Liver (tissue), 3 donors: Measurements from ENCODE around the gene CLIC3.

Experiments used
- EGR1 ChIP-seq, 2 donors: IDR thresholded peaks; 2 replicates each; pipeline ENCODE4 v1.6.1; 2016 to 2018; ENCODE audit warnings: antibody characterized with exemption in 2 of 2, low read depth in 2 of 2
- FOXA1 ChIP-seq: IDR thresholded peaks from 2 replicates; pipeline ENCODE4 v1.6.1; 2016; ENCODE audit warnings: antibody characterized with exemption
- FOXA2 ChIP-seq: IDR thresholded peaks from 2 replicates; pipeline ENCODE4 v1.6.1; 2016; ENCODE audit warnings: antibody characterized with exemption
- HNF4A ChIP-seq, 2 donors: conservative IDR thresholded peaks; 2 replicates each; pipeline ENCODE4 v1.6.1; 2016; ENCODE audit warnings: antibody characterized with exemption in 2 of 2, mild to moderate bottlenecking in 2 of 2
- JUND ChIP-seq, 2 donors: IDR thresholded peaks; 2 replicates each; pipeline ENCODE4 v1.6.1; 2016; ENCODE audit warnings: antibody characterized with exemption in 2 of 2
- NR2F2 ChIP-seq: IDR thresholded peaks from 2 replicates; pipeline ENCODE4 v1.6.1; 2016; ENCODE audit warnings: antibody characterized with exemption
- RAD21 ChIP-seq, 2 donors: IDR thresholded peaks; 2 replicates each; pipeline ENCODE4 v1.6.1; 2016; ENCODE audit warnings: antibody characterized with exemption in 2 of 2, mild to moderate bottlenecking in 2 of 2
- SP1 ChIP-seq: IDR thresholded peaks from 2 replicates; pipeline ENCODE4 v1.6.1; 2018; ENCODE audit warnings: antibody characterized with exemption, mild to moderate bottlenecking
- TAF1 ChIP-seq: conservative IDR thresholded peaks from 2 replicates; pipeline ENCODE4 v1.6.1; 2016; ENCODE audit warnings: antibody characterized with exemption, mild to moderate bottlenecking
- YY1 ChIP-seq: IDR thresholded peaks from 2 replicates; pipeline ENCODE4 v1.6.1; 2016; ENCODE audit warnings: antibody characterized with exemption, mild to moderate bottlenecking
- TF ChIP-seq, protein P1 (sequence below): fragments of 150-350 bp; IDR thresholded peaks from 2 replicates; pipeline ENCODE4 v1.5.1; 2017; ENCODE audit warnings: improper control_type of control experiment, low read depth, low read length; ENCODE audit not compliant: missing input control
- TF ChIP-seq, protein P2 (sequence below): IDR thresholded peaks from 2 replicates; pipeline ENCODE4 v1.6.1; 2016; ENCODE audit warnings: antibody characterized with exemption
- TF ChIP-seq, protein P3 (sequence below): IDR thresholded peaks from 2 replicates; pipeline ENCODE4 v1.6.1; 2016; ENCODE audit warnings: antibody characterized with exemption
- TF ChIP-seq, protein P4 (sequence below): IDR thresholded peaks from 2 replicates; pipeline ENCODE4 v1.6.1; 2016; ENCODE audit warnings: antibody characterized with exemption
- donor health status: healthy.
- donor health status: healthy.

DNA sequence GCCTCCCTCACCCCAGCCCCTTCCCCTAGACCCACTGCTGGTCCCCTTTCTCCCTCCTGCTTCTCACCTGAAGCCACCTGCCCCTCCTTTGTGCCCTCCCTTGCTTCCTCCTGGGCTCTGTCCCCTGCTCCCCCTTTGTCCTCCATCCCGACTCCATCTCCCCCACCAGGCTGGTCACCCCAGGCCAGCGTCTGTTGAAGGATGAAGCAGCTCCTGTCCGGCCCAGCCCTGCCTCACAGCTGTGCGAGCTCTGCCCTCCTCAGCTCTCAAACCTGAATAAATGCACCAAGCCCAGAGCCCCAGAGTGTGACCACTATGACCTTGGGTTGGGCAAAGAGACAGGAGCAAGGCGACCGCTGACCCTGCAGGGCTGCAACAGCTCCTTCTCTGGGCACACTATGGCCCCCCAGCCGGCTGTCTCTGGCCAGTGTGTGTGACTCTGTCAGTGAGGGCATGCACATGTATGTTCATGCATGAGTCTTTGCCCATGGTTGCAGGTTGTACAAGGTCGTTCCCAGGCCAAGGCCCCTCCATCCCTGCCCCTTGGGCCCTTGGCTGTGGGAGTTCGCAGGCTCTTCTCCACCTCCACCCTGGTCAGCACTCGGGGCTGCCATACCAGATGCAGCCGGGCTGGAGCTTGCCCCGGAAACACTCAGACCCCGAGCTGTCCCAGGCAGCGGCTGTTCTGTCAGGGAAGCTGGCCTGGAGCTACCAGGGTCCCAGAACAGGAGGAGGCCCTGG, 41.0 kb downstream of the CLIC3 start:
- no peak for TF ChIP-seq YY1
- TF ChIP-seq, protein P1, sequence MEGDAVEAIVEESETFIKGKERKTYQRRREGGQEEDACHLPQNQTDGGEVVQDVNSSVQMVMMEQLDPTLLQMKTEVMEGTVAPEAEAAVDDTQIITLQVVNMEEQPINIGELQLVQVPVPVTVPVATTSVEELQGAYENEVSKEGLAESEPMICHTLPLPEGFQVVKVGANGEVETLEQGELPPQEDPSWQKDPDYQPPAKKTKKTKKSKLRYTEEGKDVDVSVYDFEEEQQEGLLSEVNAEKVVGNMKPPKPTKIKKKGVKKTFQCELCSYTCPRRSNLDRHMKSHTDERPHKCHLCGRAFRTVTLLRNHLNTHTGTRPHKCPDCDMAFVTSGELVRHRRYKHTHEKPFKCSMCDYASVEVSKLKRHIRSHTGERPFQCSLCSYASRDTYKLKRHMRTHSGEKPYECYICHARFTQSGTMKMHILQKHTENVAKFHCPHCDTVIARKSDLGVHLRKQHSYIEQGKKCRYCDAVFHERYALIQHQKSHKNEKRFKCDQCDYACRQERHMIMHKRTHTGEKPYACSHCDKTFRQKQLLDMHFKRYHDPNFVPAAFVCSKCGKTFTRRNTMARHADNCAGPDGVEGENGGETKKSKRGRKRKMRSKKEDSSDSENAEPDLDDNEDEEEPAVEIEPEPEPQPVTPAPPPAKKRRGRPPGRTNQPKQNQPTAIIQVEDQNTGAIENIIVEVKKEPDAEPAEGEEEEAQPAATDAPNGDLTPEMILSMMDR = no peak
- TF ChIP-seq TAF1 = no peak
- no peak for TF ChIP-seq NR2F2
- TF ChIP-seq, protein P2, sequence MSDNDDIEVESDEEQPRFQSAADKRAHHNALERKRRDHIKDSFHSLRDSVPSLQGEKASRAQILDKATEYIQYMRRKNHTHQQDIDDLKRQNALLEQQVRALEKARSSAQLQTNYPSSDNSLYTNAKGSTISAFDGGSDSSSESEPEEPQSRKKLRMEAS = no peak
- TF ChIP-seq RAD21 (IDR thresholded peaks at IDR 0.05) = no peak
- TF ChIP-seq, protein P3, sequence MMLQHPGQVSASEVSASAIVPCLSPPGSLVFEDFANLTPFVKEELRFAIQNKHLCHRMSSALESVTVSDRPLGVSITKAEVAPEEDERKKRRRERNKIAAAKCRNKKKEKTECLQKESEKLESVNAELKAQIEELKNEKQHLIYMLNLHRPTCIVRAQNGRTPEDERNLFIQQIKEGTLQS = no peak
- no peak for TF ChIP-seq FOXA2
- no peak for TF ChIP-seq FOXA1
- no peak for TF ChIP-seq SP1
- no peak for TF ChIP-seq EGR1 (IDR thresholded peaks at IDR 0.05; ENCODE audit: low read depth in 2 of 2)
- TF ChIP-seq, protein P4, sequence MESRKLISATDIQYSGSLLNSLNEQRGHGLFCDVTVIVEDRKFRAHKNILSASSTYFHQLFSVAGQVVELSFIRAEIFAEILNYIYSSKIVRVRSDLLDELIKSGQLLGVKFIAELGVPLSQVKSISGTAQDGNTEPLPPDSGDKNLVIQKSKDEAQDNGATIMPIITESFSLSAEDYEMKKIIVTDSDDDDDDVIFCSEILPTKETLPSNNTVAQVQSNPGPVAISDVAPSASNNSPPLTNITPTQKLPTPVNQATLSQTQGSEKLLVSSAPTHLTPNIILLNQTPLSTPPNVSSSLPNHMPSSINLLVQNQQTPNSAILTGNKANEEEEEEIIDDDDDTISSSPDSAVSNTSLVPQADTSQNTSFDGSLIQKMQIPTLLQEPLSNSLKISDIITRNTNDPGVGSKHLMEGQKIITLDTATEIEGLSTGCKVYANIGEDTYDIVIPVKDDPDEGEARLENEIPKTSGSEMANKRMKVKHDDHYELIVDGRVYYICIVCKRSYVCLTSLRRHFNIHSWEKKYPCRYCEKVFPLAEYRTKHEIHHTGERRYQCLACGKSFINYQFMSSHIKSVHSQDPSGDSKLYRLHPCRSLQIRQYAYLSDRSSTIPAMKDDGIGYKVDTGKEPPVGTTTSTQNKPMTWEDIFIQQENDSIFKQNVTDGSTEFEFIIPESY = no peak
- no peak for TF ChIP-seq HNF4A (conservative IDR thresholded peaks at IDR 0.05)
- no peak for TF ChIP-seq JUND (IDR thresholded peaks at IDR 0.05)
